ENCODE measurements around the gene LENG1.

GRCh38 chr19:54154603-54155345 is 4.7 kb downstream of the LENG1 start:
- TF ChIP-seq CTCF (IDR thresholded peaks at IDR 0.05; ENCODE audit: low read depth, low read length) (no peak), EZH2phosphoT487 (IDR thresholded peaks at IDR 0.05; ENCODE audit: low read depth) (no peak)

Data from OCI-LY3 (cell line).